Upper lobe of left lung (tissue), 4 donors: ENCODE results near the gene ARMH3.

Experiments used
- EP300 ChIP-seq, 4 donors: sonication (generic); formaldehyde crosslinking; IDR thresholded peaks; one replicate each; pipeline ENCODE4 v1.5.1; 2017; ENCODE audit warnings: antibody characterized with exemption in 4 of 4, control low read depth in 2 of 4
- POLR2A ChIP-seq, 4 donors: fragments of 450-650 bp; IDR thresholded peaks; one replicate each; pipeline ENCODE4 v1.5.1; 2016 to 2017; ENCODE audit warnings: antibody characterized with exemption in 4 of 4, mild to moderate bottlenecking in 2 of 4
- POLR2AphosphoS5 ChIP-seq, 2 donors: sonication (generic); formaldehyde crosslinking; IDR thresholded peaks; one replicate each; pipeline ENCODE4 v1.5.1; 2017; ENCODE audit warnings: antibody characterized with exemption in 2 of 2
- TF ChIP-seq, protein P1 (sequence below), 6 experiments: fragments of 450-650 bp in 4 of 6; fragments of 200-600 bp in 2 of 6; sonication (generic) in 2 of 6; IDR thresholded peaks; one replicate each; pipeline ENCODE4 v1.5.1; 2016 to 2019; ENCODE audit warnings: antibody characterized with exemption in 6 of 6

DNA sequence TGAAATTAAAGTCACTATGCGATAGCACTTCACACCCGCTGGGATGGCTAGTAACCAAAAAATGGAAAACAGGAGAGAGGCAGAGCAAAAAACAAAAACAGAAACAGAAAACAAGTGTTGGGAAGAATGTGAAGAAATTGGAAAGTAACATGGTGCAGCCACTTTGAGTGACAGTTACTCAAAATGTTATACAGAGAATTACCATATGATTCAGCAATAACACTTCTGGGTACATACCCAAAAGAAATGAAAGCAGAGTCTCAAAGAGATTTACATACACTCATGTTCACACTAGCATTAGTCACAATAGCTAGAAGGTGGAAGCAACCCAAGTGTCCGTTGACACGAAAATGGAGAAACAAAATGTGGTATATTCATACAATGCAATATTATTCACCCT is 123.8 kb downstream of the ARMH3 start:
- TF ChIP-seq, protein P1, sequence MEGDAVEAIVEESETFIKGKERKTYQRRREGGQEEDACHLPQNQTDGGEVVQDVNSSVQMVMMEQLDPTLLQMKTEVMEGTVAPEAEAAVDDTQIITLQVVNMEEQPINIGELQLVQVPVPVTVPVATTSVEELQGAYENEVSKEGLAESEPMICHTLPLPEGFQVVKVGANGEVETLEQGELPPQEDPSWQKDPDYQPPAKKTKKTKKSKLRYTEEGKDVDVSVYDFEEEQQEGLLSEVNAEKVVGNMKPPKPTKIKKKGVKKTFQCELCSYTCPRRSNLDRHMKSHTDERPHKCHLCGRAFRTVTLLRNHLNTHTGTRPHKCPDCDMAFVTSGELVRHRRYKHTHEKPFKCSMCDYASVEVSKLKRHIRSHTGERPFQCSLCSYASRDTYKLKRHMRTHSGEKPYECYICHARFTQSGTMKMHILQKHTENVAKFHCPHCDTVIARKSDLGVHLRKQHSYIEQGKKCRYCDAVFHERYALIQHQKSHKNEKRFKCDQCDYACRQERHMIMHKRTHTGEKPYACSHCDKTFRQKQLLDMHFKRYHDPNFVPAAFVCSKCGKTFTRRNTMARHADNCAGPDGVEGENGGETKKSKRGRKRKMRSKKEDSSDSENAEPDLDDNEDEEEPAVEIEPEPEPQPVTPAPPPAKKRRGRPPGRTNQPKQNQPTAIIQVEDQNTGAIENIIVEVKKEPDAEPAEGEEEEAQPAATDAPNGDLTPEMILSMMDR (IDR thresholded peaks at IDR 0.05) = no peak
- no peak for TF ChIP-seq POLR2A (IDR thresholded peaks at IDR 0.05)
- TF ChIP-seq EP300 (IDR thresholded peaks at IDR 0.05) = no peak
- no peak for TF ChIP-seq POLR2AphosphoS5 (IDR thresholded peaks at IDR 0.05)
